Mesendoderm (in vitro differentiated cells): ENCODE data around the gene CTNNA3.

Source experiments
- DNase-seq: peaks from one replicate; pipeline ENCODE4 v3.0.0; 2013
- H2AK5ac ChIP-seq: 2 replicates; pipeline ENCODE4 v1.6.1; 2013; ENCODE audit warnings: low read length, inconsistent platforms
- H2BK120ac ChIP-seq: 2 replicates; pipeline ENCODE4 v1.6.1; 2013; ENCODE audit warnings: low read depth, mild to moderate bottlenecking, low read length, moderate library complexity, mixed read lengths
- H2BK15ac ChIP-seq: replicated peaks from 2 replicates; pipeline ENCODE4 v1.6.1; 2013; ENCODE audit warnings: low read depth, mild to moderate bottlenecking, moderate library complexity
- H2BK5ac ChIP-seq: 2 replicates; pipeline ENCODE4 v1.6.1; 2013; ENCODE audit warnings: low read length, inconsistent platforms
- H3K18ac ChIP-seq: 2 replicates; pipeline ENCODE4 v1.6.1; 2013; ENCODE audit warnings: mild to moderate bottlenecking, low read length, mixed read lengths
- H3K23ac ChIP-seq: one replicate; pipeline ENCODE4 v1.6.1; 2013; ENCODE audit warnings: low read length
- H3K27ac ChIP-seq: 2 replicates; pipeline ENCODE4 v1.5.1; 2013; ENCODE audit warnings: low read depth, mild to moderate bottlenecking, inconsistent platforms, low read length, moderate library complexity
- H3K27me3 ChIP-seq: 2 replicates; pipeline ENCODE4 v1.6.1; 2013; ENCODE audit warnings: low read length, control low read depth, mild to moderate bottlenecking, inconsistent platforms; ENCODE audit not compliant: insufficient read depth, poor library complexity
- H3K36me3 ChIP-seq: 2 replicates; pipeline ENCODE4 v1.6.1; 2013; ENCODE audit warnings: low read length, inconsistent platforms; ENCODE audit not compliant: control insufficient read depth, insufficient read depth
- H3K4ac ChIP-seq: one replicate; pipeline ENCODE4 v1.6.1; 2013; ENCODE audit warnings: low read depth, mild to moderate bottlenecking, low read length, moderate library complexity
- H3K4me1 ChIP-seq: 2 replicates; pipeline ENCODE4 v1.6.1; 2013; ENCODE audit warnings: low read depth, low read length, inconsistent platforms; ENCODE audit not compliant: control insufficient read depth
- H3K4me2 ChIP-seq: 2 replicates; pipeline ENCODE4 v1.6.1; 2013; ENCODE audit warnings: low read length
- H3K4me3 ChIP-seq: 2 replicates; pipeline ENCODE4 v1.5.1; 2013; ENCODE audit warnings: mild to moderate bottlenecking, low read length
- H3K56ac ChIP-seq: one replicate; pipeline ENCODE4 v1.6.1; 2013; ENCODE audit warnings: low read length
- H3K79me1 ChIP-seq: 2 replicates; pipeline ENCODE4 v1.6.1; 2013; ENCODE audit warnings: low read length, inconsistent platforms
- H3K79me2 ChIP-seq: 2 replicates; pipeline ENCODE4 v1.6.1; 2013; ENCODE audit warnings: mild to moderate bottlenecking, low read length; ENCODE audit not compliant: control insufficient read depth, insufficient read depth
- H3K9ac ChIP-seq: 2 replicates; pipeline ENCODE4 v1.6.1; 2013; ENCODE audit warnings: low read length, inconsistent platforms
- H4K5ac ChIP-seq: one replicate; pipeline ENCODE4 v1.6.1; 2013; ENCODE audit warnings: low read length
- H4K8ac ChIP-seq: one replicate; pipeline ENCODE4 v1.6.1; 2013; ENCODE audit warnings: low read depth, mild to moderate bottlenecking, control low read depth, low read length, moderate library complexity
- WGBS: extraction: QIAGEN DNeasy Blood & Tissue Kit; methylation state at CpG from one replicate; pipeline ENCODE4 v1.1.7; 2013; ENCODE audit warnings: low lambda C conversion rate, missing lambda C conversion rate; ENCODE audit not compliant: insufficient coverage; ENCODE audit errors: extremely low coverage; 5-methylcytosine and 5-hydroxymethylcytosine counted together

The CTNNA3 gene

DNA sequence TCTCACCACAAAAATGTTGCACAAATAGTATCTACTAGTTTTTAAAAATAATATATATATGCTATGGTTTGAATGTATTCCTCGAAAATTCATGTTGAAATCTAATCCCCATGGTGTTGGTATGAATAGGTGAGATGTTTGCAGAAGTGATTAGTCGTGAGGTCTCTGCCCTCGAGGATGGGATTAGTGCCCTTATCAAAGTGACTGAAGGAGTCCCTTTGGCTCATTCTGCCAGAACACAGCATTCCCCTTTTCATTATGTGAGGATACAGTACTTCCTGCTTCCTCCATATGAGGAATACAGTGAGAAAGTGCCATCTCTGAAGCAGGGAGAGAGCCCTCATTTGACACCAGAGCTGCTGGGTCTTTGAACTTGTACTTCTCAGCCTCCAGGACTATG lies 1547.7 kb downstream of the CTNNA3 start:
- H3K27ac ChIP-seq, result no peak overlapping the region
- no peaks in the 10 kb centered on the region for H3K27me3 ChIP-seq
- no peak overlapping the region for H3K4me3 ChIP-seq
- no peak overlapping the region for H3K56ac ChIP-seq
- no peak overlapping the region for H2AK5ac ChIP-seq
- H3K4me1 ChIP-seq, result no peaks in the 10 kb centered on the region
- DNase-seq, result peak; percentile 78
- H3K79me2 ChIP-seq, result no peaks in the 10 kb centered on the region
- H3K79me1 ChIP-seq, result no peaks in the 10 kb centered on the region
- no peak overlapping the region for H2BK15ac ChIP-seq
- no peak overlapping the region for H2BK5ac ChIP-seq
- no peak overlapping the region for H2BK120ac ChIP-seq
- H4K5ac ChIP-seq, result no peak overlapping the region
- H3K4ac ChIP-seq, result no peak overlapping the region
- no peak overlapping the region for H3K18ac ChIP-seq
- H3K23ac ChIP-seq, result no peak overlapping the region
- no peak overlapping the region for H3K4me2 ChIP-seq
- no peak overlapping the region for H4K8ac ChIP-seq
- WGBS, result no CpG with 5 or more reads among the region's 3 CpGs
- H3K9ac ChIP-seq, result no peak overlapping the region
- no peaks in the 10 kb centered on the region for H3K36me3 ChIP-seq

DNA sequence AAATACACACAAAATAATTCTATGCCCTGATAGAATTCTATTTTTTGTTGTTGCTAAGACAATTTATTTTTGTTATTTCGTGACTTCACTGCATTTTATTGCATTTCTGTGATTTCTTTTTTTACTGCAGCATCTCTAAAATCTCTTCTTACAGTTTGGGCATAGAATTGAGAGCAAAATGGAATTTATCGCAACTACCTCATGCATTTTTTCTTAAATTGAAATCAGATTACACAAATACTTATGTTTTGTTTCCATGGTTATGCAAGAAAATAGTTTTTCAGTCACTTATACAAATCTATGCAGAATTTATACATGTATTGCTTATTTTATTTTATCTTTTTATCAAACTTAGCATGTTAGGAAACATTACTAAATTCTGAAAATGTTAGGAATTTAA lies 1552.0 kb downstream of the CTNNA3 start:
- DNase-seq, result no peak
- Histone ChIP-seq H3K4me1 (no peaks in the 10 kb centered on the region), H4K8ac (no peak overlapping the region), H3K23ac (no peak overlapping the region), H2BK15ac (no peak overlapping the region), H2BK120ac (no peak overlapping the region), H2BK5ac (no peak overlapping the region), H3K4me3 (no peak overlapping the region), H3K27me3 (no peaks in the 10 kb centered on the region), H3K4me2 (no peak overlapping the region), H3K18ac (no peak overlapping the region), H3K9ac (no peak overlapping the region), H2AK5ac (no peak overlapping the region), H3K4ac (no peak overlapping the region), H3K36me3 (no peaks in the 10 kb centered on the region), H4K5ac (no peak overlapping the region), H3K79me1 (no peaks in the 10 kb centered on the region), H3K79me2 (no peaks in the 10 kb centered on the region), H3K27ac (no peak overlapping the region), H3K56ac (no peak overlapping the region)
- WGBS, result no CpG with 5 or more reads among the region's 2 CpGs

DNA sequence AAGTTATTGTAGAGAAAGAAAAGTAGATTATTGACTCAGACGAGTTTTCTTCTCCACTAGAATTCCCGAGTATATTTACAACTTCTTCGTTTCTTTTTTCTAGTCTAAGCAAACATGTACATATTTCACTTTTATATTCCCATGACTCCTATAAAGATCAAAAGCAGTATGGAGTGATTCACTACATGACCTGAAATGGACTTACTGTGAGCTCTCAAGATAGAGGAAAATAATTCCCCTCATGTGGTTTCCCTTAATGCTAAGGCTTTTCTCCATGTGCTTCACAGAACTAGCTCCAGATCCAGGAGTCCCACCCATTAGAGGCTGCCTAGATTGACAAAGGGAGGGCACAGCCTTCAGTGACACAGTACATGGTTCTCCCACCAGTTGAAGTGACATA lies 1593.2 kb downstream of the CTNNA3 start:
- no peak overlapping the region for H2AK5ac ChIP-seq
- H3K4me3 ChIP-seq, result no peak overlapping the region
- no peak overlapping the region for H4K5ac ChIP-seq
- no peak overlapping the region for H3K56ac ChIP-seq
- no peak overlapping the region for H3K9ac ChIP-seq
- no peak overlapping the region for H3K4ac ChIP-seq
- no peak overlapping the region for H2BK15ac ChIP-seq
- no peak overlapping the region for H2BK120ac ChIP-seq
- no peaks in the 10 kb centered on the region for H3K79me2 ChIP-seq
- no peak overlapping the region for H3K23ac ChIP-seq
- H3K27me3 ChIP-seq, result no peaks in the 10 kb centered on the region
- H3K18ac ChIP-seq, result no peak overlapping the region
- no peak overlapping the region for H3K27ac ChIP-seq
- no peak overlapping the region for H3K4me2 ChIP-seq
- no peak overlapping the region for H2BK5ac ChIP-seq
- no peak overlapping the region for H4K8ac ChIP-seq
- H3K79me1 ChIP-seq, result no peaks in the 10 kb centered on the region
- H3K4me1 ChIP-seq, result no peaks in the 10 kb centered on the region
- H3K36me3 ChIP-seq, result no peaks in the 10 kb centered on the region
- no CpG with 5 or more reads among the region's 3 CpGs for WGBS
- DNase-seq, result no peak

DNA sequence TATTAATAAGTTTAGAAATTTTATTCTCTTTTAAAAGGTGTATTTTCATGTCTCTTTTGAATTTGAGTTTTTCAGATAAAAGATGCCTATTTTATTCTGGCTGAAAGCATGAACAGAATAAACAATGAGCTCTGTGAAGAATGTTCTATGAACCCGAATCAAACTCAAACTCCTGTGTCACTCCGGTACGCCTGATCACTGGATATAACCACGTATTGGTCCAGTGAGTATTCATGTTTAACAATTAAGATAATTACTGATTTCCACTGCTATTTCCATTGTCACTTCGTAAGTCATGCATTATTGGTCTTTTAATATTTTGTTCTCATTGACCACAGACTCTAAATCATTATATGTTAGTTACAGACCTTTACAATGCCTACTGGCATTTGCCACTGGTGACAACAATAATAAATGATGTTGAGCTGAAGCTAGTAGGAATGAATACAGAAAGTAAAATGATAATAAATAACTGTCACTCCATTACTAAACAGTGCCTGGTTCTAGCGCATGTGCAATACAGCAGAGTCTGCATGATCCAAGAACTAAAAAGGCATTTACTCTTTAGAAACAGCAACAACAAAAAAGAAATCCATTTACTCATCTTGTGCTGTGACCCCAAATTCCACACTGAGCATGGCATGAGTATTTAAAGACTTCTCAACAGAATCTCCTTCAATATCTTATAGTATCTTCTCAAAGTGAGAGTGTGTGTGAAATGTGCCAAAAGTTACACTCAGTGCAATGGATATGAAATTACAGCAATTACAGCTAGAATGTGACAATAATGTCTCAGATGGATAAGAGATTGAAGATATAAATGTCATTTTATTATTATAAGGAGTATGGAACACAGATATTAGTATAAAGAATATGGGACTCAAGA lies 1597.2 kb downstream of the CTNNA3 start:
- Histone ChIP-seq H2BK15ac (no peak overlapping the region), H3K23ac (no peak overlapping the region), H3K18ac (no peak overlapping the region), H3K27ac (no peak overlapping the region), H3K79me2 (no peaks in the 10 kb centered on the region), H3K27me3 (no peaks in the 10 kb centered on the region), H3K4me2 (no peak overlapping the region), H4K5ac (no peak overlapping the region), H3K79me1 (no peaks in the 10 kb centered on the region), H3K4ac (no peak overlapping the region), H3K36me3 (no peaks in the 10 kb centered on the region), H3K56ac (no peak overlapping the region), H3K4me1 (no peaks in the 10 kb centered on the region), H2BK120ac (no peak overlapping the region), H2AK5ac (no peak overlapping the region), H4K8ac (no peak overlapping the region), H3K9ac (no peak overlapping the region), H3K4me3 (no peak overlapping the region), H2BK5ac (no peak overlapping the region)
- DNase-seq, result no peak
- no CpG with 5 or more reads among the region's 6 CpGs for WGBS

DNA sequence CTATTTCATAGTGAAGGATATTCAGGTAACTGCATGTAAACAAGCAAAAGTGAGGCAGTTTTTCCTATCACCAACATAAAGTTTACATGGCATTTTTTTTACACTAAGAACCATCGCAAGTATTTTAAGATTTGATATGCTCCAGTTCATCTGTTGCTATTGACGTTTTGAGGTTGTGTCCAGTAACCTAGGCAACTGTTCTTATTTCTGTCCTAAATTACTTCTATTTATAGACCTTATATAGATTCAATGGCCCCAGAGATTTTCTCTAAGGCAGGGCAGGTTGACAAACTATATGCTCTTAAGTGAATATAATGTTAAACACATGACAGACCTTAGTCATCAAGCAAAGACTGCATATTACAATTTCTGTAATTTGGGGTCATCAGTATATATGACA lies 1600.4 kb downstream of the CTNNA3 start:
- no peak overlapping the region for H2BK120ac ChIP-seq
- no peak overlapping the region for H3K4ac ChIP-seq
- no peaks in the 10 kb centered on the region for H3K79me2 ChIP-seq
- no peak overlapping the region for H3K56ac ChIP-seq
- no peak overlapping the region for H3K9ac ChIP-seq
- WGBS, result no CpG with 5 or more reads among the region's 2 CpGs
- no peaks in the 10 kb centered on the region for H3K79me1 ChIP-seq
- no peak overlapping the region for H3K18ac ChIP-seq
- H3K36me3 ChIP-seq, result no peaks in the 10 kb centered on the region
- H3K27ac ChIP-seq, result no peak overlapping the region
- H4K8ac ChIP-seq, result no peak overlapping the region
- H2BK15ac ChIP-seq, result no peak overlapping the region
- no peak for DNase-seq
- no peak overlapping the region for H3K23ac ChIP-seq
- H3K4me1 ChIP-seq, result no peaks in the 10 kb centered on the region
- no peak overlapping the region for H3K4me3 ChIP-seq
- no peaks in the 10 kb centered on the region for H3K27me3 ChIP-seq
- no peak overlapping the region for H4K5ac ChIP-seq
- no peak overlapping the region for H2AK5ac ChIP-seq
- no peak overlapping the region for H2BK5ac ChIP-seq
- H3K4me2 ChIP-seq, result no peak overlapping the region

DNA sequence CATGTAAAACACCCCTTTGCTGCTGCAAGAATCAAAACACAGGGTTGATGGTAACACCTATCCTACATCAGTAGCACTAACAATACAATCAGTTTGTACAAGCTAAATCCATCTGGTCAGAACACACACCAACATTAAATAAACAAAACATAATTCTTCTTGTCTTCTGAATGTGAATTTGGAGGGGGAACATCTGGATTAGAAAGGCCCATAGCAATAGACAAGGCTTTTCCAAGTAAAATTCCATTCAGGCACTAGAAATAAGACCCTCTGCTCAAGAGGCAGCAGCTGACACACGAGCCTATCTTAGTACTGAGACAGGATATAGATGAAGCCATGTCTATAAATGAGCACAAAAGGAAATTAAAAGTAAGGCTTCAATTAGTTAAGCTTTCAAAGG lies 1610.1 kb downstream of the CTNNA3 start:
- Histone ChIP-seq H4K8ac (no peak overlapping the region), H3K23ac (no peak overlapping the region), H3K27me3 (no peaks in the 10 kb centered on the region), H2BK120ac (no peak overlapping the region), H3K79me1 (no peaks in the 10 kb centered on the region), H4K5ac (no peak overlapping the region), H3K27ac (no peak overlapping the region), H3K4ac (no peak overlapping the region), H3K4me1 (no peaks in the 10 kb centered on the region), H2AK5ac (no peak overlapping the region), H3K4me3 (no peak overlapping the region), H3K18ac (no peak overlapping the region), H3K79me2 (no peaks in the 10 kb centered on the region), H2BK5ac (no peak overlapping the region), H3K36me3 (no peaks in the 10 kb centered on the region), H2BK15ac (no peak overlapping the region), H3K56ac (no peak overlapping the region), H3K9ac (no peak overlapping the region), H3K4me2 (no peak overlapping the region)
- WGBS, result no CpG with 5 or more reads among the region's 1 CpG
- DNase-seq, result no peak
